Measurements from ENCODE around the gene DEFB131B. TPM values are rescaled to one million over a fixed set of nuclear protein-coding genes. Genes with fewer than 3 reads are reported as not detected.
"Not testable (repeated sequence)": the region's sequence is repeated elsewhere in the genome, so short reads cannot be mapped to it uniquely, and the experiment has no call there.

The DEFB131B gene
- polyA plus RNA-seq, 1 experiment = not detected

- DNase-seq (ENCODE audit: low read depth, low spot score) = no peak
- Histone ChIP-seq H3K27me3 (ENCODE audit: control insufficient read depth, insufficient read depth, low read length) (no peaks in the 10 kb centered on the region), H3K9me3 (ENCODE audit: control insufficient read depth, insufficient read depth, low read length) (no peaks in the 10 kb centered on the region; the same call in 1 of the 2 replicates), H3K27ac (ENCODE audit: low read depth, low read length) (no peak overlapping the region), H3K4me3 (ENCODE audit: low read depth, low read length) (no peak overlapping the region)
- POLR2A ChIA-PET = no interaction called here
- CTCF ChIA-PET = no interaction called here
- TF ChIP-seq CTCF (IDR thresholded peaks at IDR 0.05; ENCODE audit: low read depth, low read length) = no peak
Measured at GRCh38 chr11:71895961-71896360, 17.7 kb downstream of the DEFB131B start.

GRCh38 chr11:71901137-71901536, 22.9 kb downstream of the DEFB131B start:
- H3K4me3 ChIP-seq (ENCODE audit: low read depth, low read length); CTCF ChIA-PET; H3K9me3 ChIP-seq (ENCODE audit: control insufficient read depth, insufficient read depth, low read length); POLR2A ChIA-PET; H3K27ac ChIP-seq (ENCODE audit: low read depth, low read length); H3K27me3 ChIP-seq (ENCODE audit: control insufficient read depth, insufficient read depth, low read length): not testable (repeated sequence)
- DNase-seq (ENCODE audit: low read depth, low spot score) = peak; percentile 23

- CTCF ChIA-PET = no interaction called here
Measured at GRCh38 chr11:71908218-71908617, 30.0 kb downstream of the DEFB131B start.

GRCh38 chr11:71910775-71911174, 32.5 kb downstream of the DEFB131B start:
- POLR2A ChIA-PET; H3K9me3 ChIP-seq (ENCODE audit: control insufficient read depth, insufficient read depth, low read length); DNase-seq (ENCODE audit: low read depth, low spot score); H3K27ac ChIP-seq (ENCODE audit: low read depth, low read length); H3K4me3 ChIP-seq (ENCODE audit: low read depth, low read length); H3K27me3 ChIP-seq (ENCODE audit: control insufficient read depth, insufficient read depth, low read length); CTCF ChIA-PET: not testable (repeated sequence)

More at GRCh38 chr11:71908218-71908617, 30.0 kb downstream of the DEFB131B start:
- no peak overlapping the region for H3K27ac ChIP-seq (ENCODE audit: low read depth, low read length)
- H3K9me3 ChIP-seq (ENCODE audit: control insufficient read depth, insufficient read depth, low read length) = no peaks in the 10 kb centered on the region
- H3K27me3 ChIP-seq (ENCODE audit: control insufficient read depth, insufficient read depth, low read length) = no peaks in the 10 kb centered on the region
- TF ChIP-seq CTCF (IDR thresholded peaks at IDR 0.05; ENCODE audit: low read depth, low read length) = no peak
- no peak for DNase-seq (ENCODE audit: low read depth, low spot score)
- no peak overlapping the region for H3K4me3 ChIP-seq (ENCODE audit: low read depth, low read length)
- POLR2A ChIA-PET = no interaction called here

- H3K9me3 ChIP-seq (ENCODE audit: control insufficient read depth, insufficient read depth, low read length); DNase-seq (ENCODE audit: low read depth, low spot score); H3K27ac ChIP-seq (ENCODE audit: low read depth, low read length); CTCF ChIA-PET; POLR2A ChIA-PET; H3K27me3 ChIP-seq (ENCODE audit: control insufficient read depth, insufficient read depth, low read length); H3K4me3 ChIP-seq (ENCODE audit: low read depth, low read length): not testable (repeated sequence)
Measured at GRCh38 chr11:71911321-71911985, 33.2 kb downstream of the DEFB131B start.

- H3K4me3 ChIP-seq (ENCODE audit: low read depth, low read length); H3K27ac ChIP-seq (ENCODE audit: low read depth, low read length); H3K9me3 ChIP-seq (ENCODE audit: control insufficient read depth, insufficient read depth, low read length); H3K27me3 ChIP-seq (ENCODE audit: control insufficient read depth, insufficient read depth, low read length); POLR2A ChIA-PET; DNase-seq (ENCODE audit: low read depth, low spot score); CTCF ChIA-PET: not testable (repeated sequence)
Measured at GRCh38 chr11:71911986-71912340, 33.7 kb downstream of the DEFB131B start.

GRCh38 chr11:71913756-71914526, 35.7 kb downstream of the DEFB131B start:
- POLR2A ChIA-PET = no interaction called here
- no peak overlapping the region for H3K4me3 ChIP-seq (ENCODE audit: low read depth, low read length)
- H3K27me3 ChIP-seq (ENCODE audit: control insufficient read depth, insufficient read depth, low read length) = no peaks in the 10 kb centered on the region
- CTCF ChIA-PET = no interaction called here
- H3K27ac ChIP-seq (ENCODE audit: low read depth, low read length) = no peak overlapping the region
- H3K9me3 ChIP-seq (ENCODE audit: control insufficient read depth, insufficient read depth, low read length) = no peaks in the 10 kb centered on the region
- TF ChIP-seq CTCF (IDR thresholded peaks at IDR 0.05; ENCODE audit: low read depth, low read length) = no peak
- peak; percentile 26 for DNase-seq (ENCODE audit: low read depth, low spot score)
